GM12878 (cell line): Measurements from ENCODE around the gene BOLA2B. TPM values are rescaled to one million over a fixed set of nuclear protein-coding genes. Genes with fewer than 3 reads are reported as not detected.
A peak's percentile ranks its signal among the peaks of the same experiment; 100 is the strongest.

ENCODE experiments used
- ATAC-seq: fragments of 200-7000 bp; cut with Tn5 transposase; 3 replicates; pipeline ENCODE4 v1.9.1; 2020; ENCODE audit warnings: mild to moderate bottlenecking, moderate library complexity
- BruUV-seq: library from RNA; stranded (reverse); fragments of 400-500 nt; replicated peaks from 2 replicates; lab custom pipeline; 2021; lab: Mats Ljungman, UMichigan
- CTCF ChIA-PET: fragments of 300-600 bp; sonication (Branson Sonifier 250); formaldehyde crosslinking; extraction: SDS; loops from one replicate; lab custom pipeline; 2021; ENCODE audit warnings: inconsistent platforms; lab: Yijun Ruan, JAX
- POLR2A ChIA-PET: fragments of 350-600 bp; formaldehyde crosslinking; extraction: SDS; loops from one replicate; lab custom pipeline; 2021; ENCODE audit warnings: inconsistent platforms; lab: Charles Lee
- RAD21 ChIA-PET: fragments of 300-600 bp; sonication (Branson Sonifier 250); formaldehyde crosslinking; loops from one replicate; lab custom pipeline; 2023; ENCODE audit warnings: antibody characterized with exemption; ENCODE audit not compliant: unreplicated experiment; lab: Charles Lee
- SMC1A ChIA-PET: fragments of 300-600 bp; sonication (Branson Sonifier 250); formaldehyde crosslinking; loops from one replicate; lab custom pipeline; 2023; ENCODE audit not compliant: unreplicated experiment, uncharacterized antibody; lab: Charles Lee
- DNase-seq: peaks from one replicate; pipeline ENCODE4 v3.0.0-alpha.2; 2011; ENCODE audit warnings: low read depth, low spot score
- FAIRE-seq: peaks from 3 replicates; lab custom pipeline; 2011; peaks lifted over from hg19 to GRCh38; lab: Jason Lieb, UNC
- H2AFZ ChIP-seq: 2 replicates; pipeline ENCODE4 v1.6.0; 2011; ENCODE audit warnings: low read depth, low read length, control low read depth; ENCODE audit not compliant: control insufficient read depth
- H3K27ac ChIP-seq: 2 replicates; pipeline ENCODE4 v1.5.1; 2011; ENCODE audit warnings: control low read depth; ENCODE audit not compliant: control insufficient read depth, insufficient read depth
- H3K27me3 ChIP-seq, 2 experiments: replicated peaks in 1 of 2; 2 replicates each; pipeline versions ENCODE4 v1.6.0 to v1.6.1; 2011; ENCODE audit warnings: low read length in 1 of 2; ENCODE audit not compliant: control insufficient read depth in 2 of 2, insufficient read depth in 2 of 2
- H3K36me3 ChIP-seq, 2 experiments: 2 replicates each; pipeline ENCODE4 v1.5.1; 2011; ENCODE audit warnings: low read length in 1 of 2; ENCODE audit not compliant: control insufficient read depth in 2 of 2, insufficient read depth in 2 of 2
- H3K4me1 ChIP-seq: 2 replicates; pipeline ENCODE4 v1.6.1; 2011; ENCODE audit warnings: mild to moderate bottlenecking, low read length, moderate library complexity, mixed read lengths; ENCODE audit not compliant: control insufficient read depth, insufficient read depth
- H3K4me2 ChIP-seq: 2 replicates; pipeline ENCODE4 v1.6.0; 2011; ENCODE audit warnings: control low read depth; ENCODE audit not compliant: control insufficient read depth, insufficient read depth
- H3K4me3 ChIP-seq: fragments of 200-600 bp; sonication (generic); 2 replicates; pipeline ENCODE4 v1.5.1; 2016
- H3K79me2 ChIP-seq: 2 replicates; pipeline ENCODE4 v1.6.0; 2011; ENCODE audit warnings: low read length; ENCODE audit not compliant: control insufficient read depth, insufficient read depth
- H3K9ac ChIP-seq: 2 replicates; pipeline ENCODE4 v1.8.0; 2011; ENCODE audit warnings: low read length, control low read depth, mixed read lengths; ENCODE audit not compliant: control insufficient read depth, insufficient read depth
- H3K9me3 ChIP-seq: replicated peaks from 3 replicates; pipeline ENCODE4 v1.5.1; 2011; ENCODE audit warnings: mild to moderate bottlenecking, low read length; ENCODE audit not compliant: control insufficient read depth, insufficient read depth
- H4K20me1 ChIP-seq: 2 replicates; pipeline ENCODE4 v1.6.0; 2011; ENCODE audit not compliant: control insufficient read depth, insufficient read depth
- BACH1 ChIP-seq: fragments of 450-650 bp; IDR thresholded peaks from 2 replicates; pipeline ENCODE4 v1.6.1; 2017; ENCODE audit warnings: mild to moderate bottlenecking, borderline replicate concordance
- BCL3 ChIP-seq: IDR thresholded peaks from 2 replicates; pipeline ENCODE4 v1.6.1; 2011; ENCODE audit warnings: borderline replicate concordance, low read depth, mild to moderate bottlenecking, moderate library complexity, low read length; ENCODE audit not compliant: insufficient read depth, poor library complexity, severe bottlenecking
- BHLHE40 ChIP-seq, 2 experiments: fragments of 450-650 bp in 1 of 2; IDR thresholded peaks; 2 replicates each; pipeline ENCODE4 v1.6.1; 2011 to 2017; ENCODE audit warnings: low read depth in 2 of 2, borderline replicate concordance in 1 of 2, improper control_type of control experiment in 1 of 2, low read length in 1 of 2, mild to moderate bottlenecking in 1 of 2
- CBX5 ChIP-seq: sonication (generic); IDR thresholded peaks from 2 replicates; pipeline ENCODE4 v1.6.1; 2016; ENCODE audit warnings: low read depth, moderate library complexity, mild to moderate bottlenecking, inconsistent platforms
- HDGF ChIP-seq: fragments of 450-650 bp; IDR thresholded peaks from 2 replicates; pipeline ENCODE4 v1.6.1; 2016; ENCODE audit warnings: antibody characterized with exemption
- NKRF ChIP-seq: fragments of 450-650 bp; conservative IDR thresholded peaks from 2 replicates; pipeline ENCODE4 v1.6.1; 2017; ENCODE audit warnings: mild to moderate bottlenecking, moderate library complexity
- RUNX3 ChIP-seq: IDR thresholded peaks from 2 replicates; pipeline ENCODE4 v1.6.1; 2012; ENCODE audit warnings: low read length, inconsistent platforms
- SMARCA5 ChIP-seq: fragments of 450-650 bp; IDR thresholded peaks from 2 replicates; pipeline ENCODE4 v1.6.1; 2017; ENCODE audit warnings: mild to moderate bottlenecking
- SRF ChIP-seq, 2 experiments: IDR thresholded peaks; 2 replicates each; pipeline ENCODE4 v1.6.1; 2011; ENCODE audit warnings: low read depth in 2 of 2, low read length in 2 of 2, mild to moderate bottlenecking in 1 of 2, moderate library complexity in 1 of 2
- WGBS: methylation state at CpG from one replicate; pipeline ENCODE4 v1.1.6; 2016; ENCODE audit warnings: low lambda C conversion rate; ENCODE audit not compliant: insufficient replicate concordance, insufficient coverage; ENCODE audit errors: missing lambda C conversion rate; 5-methylcytosine and 5-hydroxymethylcytosine counted together
- in situ Hi-C: fragments of 300-500 bp; cut with MboI; formaldehyde crosslinking; loops from 9 replicates; pipeline ENCODE4 v1.14.3; 2018; ENCODE audit warnings: mixed read lengths
- intact Hi-C: fragments of 100-400 bp; cut with micrococcal nuclease; formaldehyde crosslinking; loops from one replicate; pipeline ENCODE4 v1.14.2; 2022; ENCODE audit not compliant: unreplicated experiment
- polyA plus RNA-seq, 11 experiments: library from polyadenylated mRNA; depleted of rRNA in 4 of 11; unstranded in 6 of 11; stranded (reverse) in 5 of 11; fragments of >200 nt; fragmentation: Nextera tagmentation in 4 of 11; fragmentation: Illumina TruSeq in 1 of 11; extraction: Ambion mirVana in 4 of 11; extraction: Trizol in 1 of 11; gene quantifications; 1 replicate in 1 of 11; 2 replicates in 10 of 11; pipeline versions ENCODE4 v1.2.1 to v1.2.3, GENCODE V29; 2011 to 2016; ENCODE audit warnings: inconsistent platforms in 2 of 11, missing spikeins in 2 of 11, low read depth in 1 of 11
- total RNA-seq, 4 experiments: library from RNA; depleted of rRNA in 3 of 4; stranded (reverse); fragments of >200 nt in 3 of 4; fragmentation: Illumina TruSeq in 1 of 4; extraction: Trizol in 1 of 4; gene quantifications; 2 replicates each; pipeline versions ENCODE4 v1.2.1 to v1.2.3, GENCODE V29; 2013 to 2021

BOLA2B gene
- total and polyA plus RNA-seq, 10 of the 15 experiments (the other 5 are each of a cell fraction or from before 2014, with no cell fraction given): 39.9 to 292 (median 130) TPM

DNA sequence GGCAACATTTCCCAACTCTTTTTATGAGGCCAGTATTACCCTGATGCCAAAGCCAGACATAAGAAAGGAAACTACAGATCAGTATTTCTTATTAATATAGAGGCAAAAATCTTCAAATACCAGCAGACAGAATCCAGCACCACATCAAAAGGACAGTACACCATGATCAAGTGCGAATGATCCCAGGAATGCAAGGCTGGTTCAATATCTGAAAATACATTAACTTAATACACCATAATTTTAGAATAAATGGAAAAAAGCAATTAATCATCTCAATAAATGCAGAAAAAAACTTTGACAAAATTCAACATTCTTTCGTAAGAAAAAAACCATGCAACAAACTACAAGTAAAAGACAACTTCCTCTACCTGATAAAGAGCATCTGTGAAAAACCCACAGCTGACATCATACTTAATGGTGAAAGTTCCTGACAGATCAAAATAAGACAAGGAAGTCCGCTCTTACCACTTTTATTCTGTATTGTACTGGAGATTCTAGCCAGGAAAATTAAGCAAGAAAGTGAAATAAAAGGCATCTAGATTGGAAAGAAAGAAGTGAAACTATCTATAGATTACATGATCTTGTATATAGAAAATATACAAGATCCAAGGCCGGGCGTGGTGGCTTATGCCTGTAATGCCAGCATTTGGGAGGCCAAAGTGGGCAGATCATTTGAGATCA, 44.1 kb downstream of the BOLA2B start:
- Histone ChIP-seq H2AFZ (no peak overlapping the region), H3K4me1 (no peaks in the 10 kb centered on the region), H3K9ac (no peak overlapping the region), H3K27me3 (no peaks in the 10 kb centered on the region), H3K79me2 (no peaks in the 10 kb centered on the region), H3K4me2 (no peak overlapping the region), H4K20me1 (no peaks in the 10 kb centered on the region), H3K27ac (no peak overlapping the region), H3K36me3 (no peaks in the 10 kb centered on the region), H3K4me3 (no peak overlapping the region), H3K9me3 (peaks cover 6% of the 10 kb centered on the region)
- no peak for FAIRE-seq
- SMC1A ChIA-PET: no interaction called here
- in situ Hi-C loops: no loop called here
- no peak for DNase-seq
- intact Hi-C loops: no loop called here
- CTCF ChIA-PET: no interaction called here
- no TSS peak for BruUV-seq
- TF ChIP-seq HDGF (no peak), CBX5 (0 out of 2 replicates have a peak, but pooled peaks have one; percentile 21), BCL3 (no peak)
- RAD21 ChIA-PET: no interaction called here
- WGBS: 59% methylated on average over 5 of the region's 5 CpGs
- POLR2A ChIA-PET: no interaction called here
- ATAC-seq: no peak

GRCh38 chr16:30147843-30148510, 45.5 kb downstream of the BOLA2B start:
- Histone ChIP-seq H3K79me2 (no peaks in the 10 kb centered on the region), H3K36me3 (no peaks in the 10 kb centered on the region), H3K4me2 (no peak overlapping the region), H3K27ac (no peak overlapping the region), H2AFZ (no peak overlapping the region), H3K4me3 (no peak overlapping the region), H3K9ac (no peak overlapping the region), H3K9me3 (peaks cover 6% of the 10 kb centered on the region), H4K20me1 (no peaks in the 10 kb centered on the region), H3K4me1 (no peaks in the 10 kb centered on the region), H3K27me3 (no peaks in the 10 kb centered on the region)
- no TSS peak for BruUV-seq
- SMC1A ChIA-PET: interaction anchor here (0.8 to 1.0 kb wide), 3 partner anchors 8 to 27 kb away, joined by 3 read pairs; no protein-coding TSS in a partner anchor
- ATAC-seq: no peak
- 52% methylated on average over 3 of the region's 3 CpGs for WGBS
- intact Hi-C loops (no loop called here), in situ Hi-C loops (no loop called here)
- DNase-seq: no peak
- CTCF ChIA-PET: no interaction called here
- POLR2A ChIA-PET: interaction anchor here (0.9 to 1.0 kb wide), 2 partner anchors 10 to 34 kb away, joined by 3 to 4 read pairs; no protein-coding TSS in a partner anchor
- RAD21 ChIA-PET: no interaction called here
- no peak for FAIRE-seq
- no peak for TF ChIP-seq BHLHE40 (IDR thresholded peaks at IDR 0.05; ENCODE audit: borderline replicate concordance in 1 of 2, low read depth in 2 of 2, low read length in 1 of 2)
- no peak for TF ChIP-seq NKRF
- TF ChIP-seq RUNX3: no peak
- TF ChIP-seq SRF (IDR thresholded peaks at IDR 0.05; ENCODE audit: low read depth in 2 of 2, low read length in 2 of 2): no peak
- TF ChIP-seq BACH1: no peak
- TF ChIP-seq SMARCA5: no peak
